ENCODE measurements around the gene ATP8B2.
A peak's percentile ranks its signal among the peaks of the same experiment; 100 is the strongest.
"Not testable (repeated sequence)": the region's sequence is repeated elsewhere in the genome, so short reads cannot be mapped to it uniquely, and the experiment has no call there.

Gene ATP8B2

DNA sequence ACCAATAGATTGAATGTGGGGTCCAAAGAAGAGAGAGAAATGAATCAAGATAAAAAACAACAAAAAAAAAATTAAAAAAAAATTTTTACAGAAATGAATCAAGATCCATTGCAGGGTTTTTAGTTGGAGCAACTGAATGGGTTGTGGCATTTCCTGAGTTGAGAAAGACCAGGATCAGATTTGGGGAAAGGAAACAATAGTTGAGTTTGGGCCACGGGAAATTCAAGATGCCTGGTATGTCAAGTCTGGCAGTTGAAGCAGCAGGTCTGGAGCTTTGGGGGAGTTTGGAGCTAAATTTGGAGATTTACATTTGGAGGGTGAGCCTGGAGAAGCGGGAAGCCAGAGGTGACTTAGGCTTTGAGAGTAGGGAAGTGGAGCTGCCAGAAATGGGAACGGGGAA, 22.6 kb downstream of the ATP8B2 start:
- DNase-seq (ENCODE audit: low read depth), result no peak

DNA sequence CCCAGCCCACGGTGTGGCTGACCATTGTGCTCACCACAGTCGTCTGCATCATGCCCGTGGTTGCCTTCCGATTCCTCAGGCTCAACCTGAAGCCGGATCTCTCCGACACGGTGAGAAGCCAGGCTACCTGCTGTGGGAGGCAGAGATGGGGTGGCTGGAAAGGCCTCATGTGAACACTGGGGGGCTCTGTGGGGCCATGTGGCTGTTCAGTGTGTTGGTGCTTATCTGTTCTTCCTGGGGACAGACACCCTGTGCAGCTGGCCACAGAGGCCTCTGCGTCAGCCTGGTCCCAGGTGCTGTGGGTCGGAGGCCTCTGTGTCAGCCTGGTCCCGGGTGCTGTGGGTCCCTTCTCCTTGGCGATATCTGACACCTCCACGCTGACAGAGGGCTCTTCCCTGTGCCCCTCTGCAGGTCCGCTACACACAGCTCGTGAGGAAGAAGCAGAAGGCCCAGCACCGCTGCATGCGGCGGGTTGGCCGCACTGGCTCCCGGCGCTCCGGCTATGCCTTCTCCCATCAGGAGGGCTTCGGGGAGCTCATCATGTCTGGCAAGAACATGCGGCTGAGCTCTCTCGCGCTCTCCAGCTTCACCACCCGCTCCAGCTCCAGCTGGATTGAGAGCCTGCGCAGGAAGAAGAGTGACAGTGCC, 23.2 kb downstream of the ATP8B2 start:
- DNase-seq (ENCODE audit: low read depth), result no peak

DNA sequence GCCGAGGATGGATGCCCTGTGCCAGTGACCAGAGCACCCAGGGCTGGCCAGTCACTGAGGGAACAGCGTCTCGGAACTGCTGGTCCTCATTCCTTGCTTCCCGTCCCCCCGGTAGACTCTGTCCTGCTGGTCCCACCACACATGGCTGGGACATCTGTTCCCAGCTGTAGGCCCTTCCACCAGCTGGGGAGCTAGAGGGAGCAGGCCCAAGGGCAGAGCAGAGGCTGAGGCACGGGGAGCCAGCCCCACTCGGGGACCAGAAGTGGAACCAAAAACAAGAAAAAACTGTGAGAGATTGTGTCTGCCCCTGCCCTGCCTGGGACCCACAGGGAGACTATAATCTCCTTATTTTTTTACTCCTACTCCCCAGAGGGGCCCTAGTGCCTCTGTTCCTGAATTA, 23.8 kb downstream of the ATP8B2 start:
- no peak for DNase-seq (ENCODE audit: low read depth)

DNA sequence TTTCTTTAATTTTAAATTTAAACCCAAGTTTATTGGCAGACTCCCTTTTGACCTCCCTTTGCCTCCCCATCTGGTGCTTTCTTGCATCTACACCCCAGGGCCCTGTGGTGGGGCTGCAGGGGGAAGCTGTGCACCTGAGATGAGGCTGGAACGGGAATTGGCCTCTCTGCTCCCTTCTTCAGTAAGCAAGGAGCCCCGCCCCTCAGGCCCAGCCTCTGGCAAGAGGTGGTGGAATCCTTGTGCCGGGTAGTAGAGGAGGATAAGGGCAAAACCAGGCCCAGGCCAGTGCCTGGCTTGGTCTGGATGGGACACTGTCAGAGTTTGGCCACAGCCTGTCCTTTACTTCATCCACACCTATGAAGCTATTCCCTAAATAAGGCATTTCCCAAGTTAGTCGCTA, 25.1 kb downstream of the ATP8B2 start:
- DNase-seq (ENCODE audit: low read depth), result no peak

DNA sequence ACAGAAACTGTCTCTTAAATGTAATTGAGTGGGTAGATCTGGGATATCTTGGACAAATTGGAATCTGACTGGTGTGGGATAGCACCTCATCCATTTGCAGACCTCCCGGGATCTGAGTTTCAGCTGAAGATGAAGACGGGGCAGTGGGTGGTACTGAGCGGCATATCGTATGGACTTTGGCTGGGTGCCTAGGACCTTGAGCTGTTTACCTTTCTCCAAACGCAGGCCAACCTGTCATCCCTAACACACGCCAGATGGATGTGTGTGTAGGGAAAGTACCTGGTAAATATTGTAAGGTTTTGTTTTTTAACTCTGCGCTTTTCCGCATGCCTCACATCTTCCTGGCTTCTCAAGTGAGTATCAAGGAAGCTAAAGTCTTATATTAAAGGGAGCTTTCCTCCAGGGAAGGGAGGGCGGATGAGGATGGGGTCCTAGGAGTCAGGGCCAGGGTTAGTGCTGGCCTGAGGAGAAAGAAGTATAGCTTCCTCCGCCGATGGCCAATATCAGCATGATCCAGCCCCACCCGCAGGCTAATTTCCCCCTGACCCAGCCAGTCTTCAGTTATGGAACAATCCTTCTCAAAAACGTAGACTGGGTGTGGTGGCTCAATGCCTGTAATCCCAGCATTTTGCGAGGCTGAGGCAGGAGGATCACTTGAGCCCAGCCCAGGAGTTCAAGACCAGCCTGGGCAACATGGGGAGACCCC, 26.2 kb downstream of the ATP8B2 start:
- no peak for DNase-seq (ENCODE audit: low read depth)

DNA sequence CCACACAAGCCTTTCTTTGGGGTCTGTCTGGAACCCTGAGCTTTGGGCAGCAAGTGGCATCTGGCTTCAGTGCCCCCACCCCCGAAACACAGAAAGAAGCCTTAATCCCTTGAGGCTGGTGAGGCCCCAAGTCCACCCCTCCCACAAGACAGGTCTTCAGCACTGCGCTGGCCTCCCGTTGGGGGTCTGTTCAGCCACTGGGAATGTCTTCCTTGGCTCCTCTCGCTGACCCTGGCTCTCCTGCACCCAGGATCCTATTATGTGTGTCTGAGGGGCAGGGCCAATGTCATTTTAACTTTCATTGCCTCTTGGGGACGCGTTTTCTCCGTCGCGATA, 26.9 kb downstream of the ATP8B2 start:
- DNase-seq (ENCODE audit: low read depth), result no peak

DNA sequence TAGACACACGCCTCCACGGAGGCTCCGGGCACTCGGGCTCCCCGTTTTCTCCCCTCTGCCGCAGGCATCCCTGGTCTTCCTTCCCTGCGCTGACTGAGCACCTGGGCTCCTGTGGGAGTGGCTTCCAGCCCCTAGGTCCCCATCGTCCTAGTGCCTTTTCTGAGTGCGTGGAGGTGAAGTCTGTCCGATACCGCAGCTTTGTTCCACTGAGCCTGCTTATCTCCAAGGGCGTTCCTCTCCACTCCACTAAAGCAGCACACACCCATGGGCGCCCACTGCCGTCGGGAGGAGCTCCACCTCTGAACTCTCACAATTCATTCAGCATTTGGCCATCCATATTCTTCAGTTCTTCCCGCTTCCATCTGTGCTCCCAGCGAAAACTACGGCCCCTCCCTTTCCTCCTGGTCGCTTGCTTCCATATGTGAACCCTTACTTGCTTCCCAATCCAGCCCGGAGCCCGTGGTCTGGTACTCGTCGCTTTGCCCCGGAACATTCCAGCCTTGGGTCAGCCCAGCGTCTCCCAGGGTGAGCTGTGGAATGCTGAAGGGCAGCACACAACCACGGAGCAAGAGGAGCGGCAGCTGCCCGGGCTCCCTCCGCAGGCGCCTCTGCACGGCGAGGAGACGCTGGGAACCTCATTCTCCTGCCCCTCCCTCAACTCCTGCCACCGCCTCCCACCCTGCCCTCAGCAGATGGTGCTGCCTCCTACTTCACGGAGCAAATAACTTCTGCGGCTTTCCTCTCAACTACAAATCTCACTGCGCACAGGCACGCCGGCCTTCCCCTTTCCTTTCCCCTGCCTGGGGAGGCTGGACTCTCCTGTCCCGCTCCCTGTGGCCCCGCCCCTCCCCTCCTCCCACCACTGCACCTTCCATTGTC, 27.5 kb downstream of the ATP8B2 start:
- peak; percentile 43 for DNase-seq (ENCODE audit: low read depth)

DNA sequence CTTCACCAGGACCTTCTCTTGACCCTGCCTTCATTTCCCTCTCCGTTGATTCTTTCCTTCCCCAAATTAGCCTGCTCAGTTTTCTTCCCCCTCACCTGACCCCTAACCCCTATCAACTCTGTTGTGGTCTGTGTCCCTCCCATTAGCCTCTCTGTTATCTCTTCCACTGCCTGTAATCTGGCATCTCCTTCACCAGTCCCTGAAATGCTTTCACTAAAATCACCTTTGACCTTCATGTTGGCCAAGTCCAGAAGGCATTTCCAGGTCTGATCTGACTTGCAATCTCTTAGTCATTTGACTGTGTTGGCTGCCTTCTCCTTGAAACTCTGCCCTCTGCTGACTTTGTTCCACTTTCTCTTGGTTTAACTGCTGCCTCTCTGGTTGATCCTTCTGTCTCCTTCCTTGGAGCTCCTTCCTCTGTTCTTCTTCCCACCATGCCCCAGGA, 28.2 kb downstream of the ATP8B2 start:
- DNase-seq (ENCODE audit: low read depth), result peak; percentile 79

DNA sequence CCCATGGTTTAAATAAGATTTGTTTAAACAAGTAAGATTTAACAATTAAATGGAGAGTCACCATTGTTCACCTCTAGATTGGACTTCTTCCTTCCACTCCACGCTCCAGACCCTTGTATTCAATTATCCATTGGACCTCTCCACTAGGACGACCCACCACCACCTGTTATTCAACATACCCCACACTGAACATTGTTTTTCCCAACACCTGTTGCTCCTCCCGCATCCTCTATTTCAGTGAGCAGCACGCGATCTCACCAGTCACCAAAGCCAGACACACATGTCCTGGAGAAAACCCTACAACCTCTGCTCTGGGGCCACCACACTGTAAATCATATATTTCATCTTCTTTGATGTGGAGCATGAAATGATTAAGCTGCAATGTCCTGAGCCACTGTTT, 28.6 kb downstream of the ATP8B2 start:
- DNase-seq (ENCODE audit: low read depth), result no peak

DNA sequence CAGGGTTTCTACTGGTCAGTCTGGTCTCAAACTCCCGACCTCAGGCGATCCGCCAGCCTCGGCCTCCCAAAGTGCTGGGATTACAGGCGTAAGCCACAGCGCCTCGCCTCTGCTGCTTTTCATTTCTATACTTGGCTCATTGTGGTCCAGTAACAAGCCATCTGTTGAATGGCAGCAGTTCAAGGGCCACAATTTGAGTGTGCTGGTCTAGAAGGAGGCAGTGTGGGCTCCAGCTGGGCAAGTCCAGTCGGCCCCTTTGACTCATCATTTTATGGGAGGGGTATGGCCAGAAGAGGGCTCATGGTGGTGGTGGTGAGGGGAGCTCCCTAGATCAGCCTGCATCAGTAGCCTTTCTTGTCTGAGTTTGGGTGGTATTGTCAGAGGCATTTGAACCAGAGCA, 33.2 kb downstream of the ATP8B2 start:
- no peak for DNase-seq (ENCODE audit: low read depth)

DNA sequence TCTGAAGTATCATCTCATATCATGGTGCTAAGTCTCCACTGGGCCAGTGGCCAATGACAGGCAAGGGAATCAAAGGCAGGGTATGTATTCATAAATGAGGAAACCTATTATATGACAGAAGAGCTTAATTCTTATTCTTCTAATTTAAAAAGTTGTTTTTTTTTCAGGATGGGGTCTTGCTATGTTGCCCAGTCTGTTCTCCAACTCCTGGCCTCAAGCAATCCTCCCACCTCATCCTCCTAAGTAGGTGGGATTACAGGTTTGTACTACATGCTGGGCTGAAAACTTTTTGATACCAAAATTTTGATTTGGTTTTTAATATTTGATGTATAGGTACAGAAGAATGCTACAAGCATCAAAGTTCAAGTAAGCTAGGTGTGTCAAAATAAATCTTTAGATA, 35.0 kb downstream of the ATP8B2 start:
- DNase-seq (ENCODE audit: low read depth), result no peak

DNA sequence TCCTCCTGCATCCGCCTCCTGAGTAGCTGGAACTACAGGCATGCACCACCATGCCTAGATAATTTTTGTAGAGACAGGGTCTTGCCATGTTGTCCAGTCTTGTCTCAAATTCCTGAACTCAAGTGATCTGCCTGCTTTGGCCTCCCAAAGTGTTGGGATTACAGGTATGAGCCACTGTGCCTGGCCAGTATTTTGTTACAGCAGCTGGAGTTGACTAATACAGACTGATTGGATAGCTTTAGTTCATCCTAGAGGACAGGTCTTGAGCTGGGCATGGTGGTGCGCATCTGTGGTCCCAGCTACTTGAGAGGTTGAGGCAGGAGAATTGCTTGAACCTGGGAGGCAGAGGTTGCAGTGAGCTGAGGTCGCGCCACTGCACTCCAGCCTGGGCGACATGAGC, 35.6 kb downstream of the ATP8B2 start:
- not testable (repeated sequence) for DNase-seq (ENCODE audit: low read depth)

DNA sequence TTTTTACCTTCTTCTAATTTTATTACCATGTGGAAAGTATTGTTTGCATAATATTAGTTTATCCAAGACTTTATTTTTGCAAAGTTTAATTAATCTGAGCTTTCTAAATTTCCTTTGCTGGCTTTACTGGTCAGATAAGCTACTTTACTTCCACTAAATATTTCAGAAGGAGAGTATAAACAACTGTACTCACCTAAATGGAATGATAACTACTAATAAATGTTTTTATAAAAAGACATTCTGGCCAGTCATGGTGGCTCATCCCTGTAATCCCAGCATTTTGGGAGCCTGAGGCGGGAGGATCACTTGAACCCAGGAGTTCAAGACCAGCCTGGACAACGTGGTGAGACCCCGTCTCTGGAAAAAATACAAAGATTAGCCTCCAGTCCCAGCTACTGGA, 36.0 kb downstream of the ATP8B2 start:
- no peak for DNase-seq (ENCODE audit: low read depth)

DNA sequence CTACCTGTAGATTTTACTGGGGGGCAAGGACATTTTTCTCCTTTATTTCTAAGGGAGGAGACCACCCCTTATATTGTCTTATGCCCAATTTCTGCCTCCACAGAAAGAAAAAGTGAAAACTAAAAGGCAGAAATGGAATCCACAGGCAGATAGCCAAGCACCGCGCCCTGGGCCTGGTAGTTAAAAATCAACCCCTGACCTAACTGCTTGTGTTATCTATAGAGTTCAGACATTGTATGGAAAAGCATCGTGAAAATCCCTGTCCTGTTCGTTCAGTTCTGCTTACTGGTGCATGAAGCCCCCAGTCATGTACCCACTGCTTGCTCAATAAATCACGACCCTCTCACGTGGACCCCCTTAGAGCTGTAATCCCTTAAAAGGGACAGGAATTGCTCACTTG, 46.1 kb downstream of the ATP8B2 start:
- DNase-seq (ENCODE audit: low read depth), result no peak

DNA sequence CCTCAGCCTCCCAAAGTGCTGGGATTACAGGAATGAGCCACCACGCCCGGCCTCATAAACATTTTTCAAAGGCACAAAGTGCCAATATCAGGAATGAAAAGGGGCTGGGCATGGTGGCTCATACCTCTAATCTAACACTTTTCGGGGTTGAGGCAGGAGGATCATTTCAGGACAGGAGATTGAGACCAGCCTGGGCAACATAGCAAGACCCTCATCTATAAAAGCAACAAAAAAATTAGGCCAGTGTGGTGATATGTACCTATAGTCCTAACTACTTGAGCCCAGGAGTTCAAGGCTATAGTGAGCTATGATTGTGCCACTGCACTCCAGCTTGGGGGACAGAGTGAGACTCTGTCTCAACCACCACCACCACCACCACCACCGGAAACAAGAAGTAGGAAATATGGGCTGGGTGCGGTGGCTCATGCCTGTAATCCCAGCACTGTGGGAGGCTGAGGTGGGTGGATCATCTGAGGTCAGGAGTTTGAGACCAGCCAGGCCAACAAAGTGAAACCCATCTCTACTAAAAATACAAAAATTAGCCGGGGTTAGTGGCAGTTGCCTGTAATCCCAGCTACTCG, 48.5 kb downstream of the ATP8B2 start:
- not testable (repeated sequence) for DNase-seq (ENCODE audit: low read depth)

DNA sequence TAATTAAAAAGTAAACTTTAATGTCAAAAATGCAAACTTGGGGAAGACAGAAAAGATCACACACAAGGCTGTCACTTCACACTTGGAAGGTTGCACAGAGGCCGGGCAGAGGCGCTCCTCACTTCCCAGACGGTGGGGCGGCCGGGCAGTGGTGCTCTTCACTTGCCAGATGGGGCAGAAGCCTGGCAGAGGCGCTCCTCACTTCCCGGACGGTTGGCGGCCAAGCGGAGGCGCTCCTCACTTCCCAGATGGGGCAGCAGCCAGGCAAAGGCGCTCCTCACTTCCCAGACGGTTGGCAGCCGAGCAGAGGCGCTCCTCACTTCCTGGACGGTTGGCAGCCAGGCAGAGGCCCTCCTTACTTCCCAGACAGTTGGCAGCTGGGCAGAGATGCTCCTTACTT, 54.0 kb downstream of the ATP8B2 start:
- DNase-seq (ENCODE audit: low read depth), result no peak

DNA sequence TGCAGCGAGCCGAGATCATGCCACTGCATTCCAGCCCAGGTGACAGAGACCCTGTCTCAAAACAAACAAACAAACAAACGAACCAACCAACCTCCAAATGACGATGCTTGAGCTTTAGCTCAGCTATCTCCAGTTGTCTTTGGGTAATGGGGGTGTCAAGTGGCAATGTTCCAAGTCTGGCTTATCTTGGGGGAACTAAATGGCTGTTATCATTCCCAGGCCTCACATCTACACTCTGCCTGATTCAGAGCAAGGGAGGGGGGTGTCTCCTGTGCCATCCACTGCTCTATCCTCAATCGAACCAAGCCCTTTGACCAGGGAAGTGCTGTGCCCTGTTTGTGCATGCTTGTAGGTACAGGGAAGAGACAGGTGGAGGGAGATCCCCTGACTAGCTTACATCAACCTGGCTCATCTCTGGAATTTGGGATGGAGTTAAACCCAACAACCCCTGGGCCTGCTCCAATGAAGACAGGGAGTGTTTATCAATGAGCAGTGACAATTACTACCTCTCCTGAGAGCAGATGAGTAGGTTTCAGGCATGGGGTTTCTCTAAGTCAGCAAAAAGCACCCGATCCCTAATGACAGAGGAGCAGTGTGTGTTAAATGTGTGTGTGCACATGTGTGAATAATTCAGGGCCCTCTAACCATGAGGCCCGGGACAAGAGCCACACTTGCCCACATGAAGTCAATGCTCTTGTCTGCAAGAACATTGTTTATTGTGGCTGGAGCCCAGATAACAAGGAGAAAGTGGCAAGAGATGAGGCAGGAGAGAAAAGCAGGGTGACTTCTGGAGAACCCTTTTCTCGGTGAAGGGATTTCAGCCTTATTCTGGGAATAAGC, 59.5 kb downstream of the ATP8B2 start:
- no peak for DNase-seq (ENCODE audit: low read depth)

DNA sequence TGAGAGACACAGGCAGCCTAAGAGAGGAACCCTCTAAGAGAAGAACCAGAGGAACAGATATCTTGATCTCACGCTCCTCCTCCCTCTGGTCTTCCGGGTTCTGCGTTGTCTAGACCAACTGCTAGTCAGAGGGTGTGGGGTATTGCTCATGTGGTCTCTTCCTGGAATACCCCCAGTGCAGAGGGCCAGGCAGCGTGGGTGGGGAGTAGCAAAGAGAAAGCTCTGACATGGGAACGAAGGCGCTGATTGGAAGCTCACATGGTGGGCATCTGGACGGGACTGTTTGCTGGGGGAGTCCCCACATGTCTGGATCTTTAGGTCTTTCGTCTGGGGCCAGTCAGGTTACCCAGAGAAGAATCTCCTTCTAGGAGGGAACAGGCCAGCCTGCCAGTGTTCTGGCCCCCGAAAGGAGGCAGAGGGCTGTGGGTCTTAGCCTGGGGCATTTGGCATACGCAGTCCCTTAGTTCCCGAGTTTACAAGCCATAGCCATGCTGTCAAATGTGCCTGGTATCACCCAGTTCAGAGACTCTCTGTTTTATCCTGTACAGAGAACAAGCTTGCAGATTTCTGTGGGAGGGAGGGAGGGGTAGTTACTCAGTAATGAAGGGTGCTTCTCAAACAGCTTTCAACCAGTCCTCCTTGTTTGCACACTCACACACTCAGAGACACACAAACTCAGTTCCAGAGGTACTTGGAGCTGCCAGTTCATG, 61.5 kb downstream of the ATP8B2 start:
- no peak for DNase-seq (ENCODE audit: low read depth)

DNA sequence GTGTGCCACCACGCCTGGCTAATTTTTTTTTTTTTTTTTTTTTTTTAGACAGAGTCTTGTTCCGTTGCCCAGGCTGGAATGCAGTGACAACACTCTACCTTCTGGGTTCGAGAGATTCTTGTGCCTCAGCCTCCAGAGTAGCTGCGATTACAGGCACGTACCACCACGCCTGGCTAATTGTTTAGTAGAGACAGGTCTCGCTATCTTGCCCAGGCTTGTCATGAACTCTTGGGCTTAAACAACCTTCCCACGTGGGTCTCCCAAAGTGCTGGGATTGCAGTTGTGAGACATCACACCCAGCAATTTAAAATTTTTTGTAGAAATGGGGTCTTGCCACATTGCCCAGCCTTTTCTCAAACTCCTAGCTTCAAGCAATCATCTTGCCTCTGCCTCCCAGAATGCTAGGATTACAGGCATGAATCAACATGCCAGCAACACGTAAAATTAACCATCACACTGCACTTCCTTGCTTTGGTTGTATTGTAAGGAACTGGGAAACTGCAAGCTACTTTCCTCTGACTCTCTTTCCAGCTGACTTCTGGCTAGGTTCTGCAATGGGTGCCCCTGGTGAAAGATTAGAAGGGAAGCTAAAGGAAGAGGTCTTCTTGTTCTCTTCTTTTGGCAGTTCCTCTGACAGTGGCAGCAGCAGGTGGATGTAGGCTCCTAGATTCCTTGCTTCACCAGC, 65.9 kb downstream of the ATP8B2 start:
- DNase-seq (ENCODE audit: low read depth), result peak; percentile 20

DNA sequence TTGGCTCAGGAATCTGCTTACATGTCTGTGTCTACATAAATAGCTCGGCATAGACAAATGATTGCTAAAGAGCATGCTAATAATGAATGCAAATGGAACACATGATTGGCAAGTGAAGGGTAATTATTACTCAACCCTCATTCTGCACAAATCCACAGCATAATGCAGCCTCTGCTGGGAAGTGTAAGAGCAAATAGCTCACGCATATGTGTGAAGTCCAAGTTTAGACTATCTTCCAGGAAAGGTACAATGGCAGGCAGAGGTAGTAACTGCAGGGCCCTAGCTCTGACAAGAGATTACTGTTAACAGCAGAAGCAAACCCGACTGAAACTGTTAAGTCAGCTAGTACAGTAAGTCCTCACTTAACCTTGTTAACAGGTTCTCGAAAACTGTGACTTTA, 72.8 kb downstream of the ATP8B2 start:
- no peak for DNase-seq (ENCODE audit: low read depth)

DNA sequence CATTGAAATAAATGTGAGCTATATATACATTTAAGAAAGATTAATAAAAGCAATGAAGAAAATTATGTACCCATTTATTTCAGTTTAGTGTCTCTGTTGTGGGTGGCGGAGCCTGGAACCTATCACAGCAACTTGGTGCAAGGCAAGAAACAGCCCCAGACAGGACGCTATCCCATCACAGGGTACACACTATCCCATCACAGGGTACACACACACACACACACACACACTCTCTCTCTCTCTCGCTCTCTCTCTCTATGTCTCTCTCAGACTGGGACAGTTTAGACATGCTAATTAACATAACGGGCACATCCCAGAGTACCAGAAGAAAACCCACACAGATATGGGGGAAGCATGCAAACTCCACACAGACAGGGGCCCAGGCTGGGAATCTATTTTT, 73.4 kb downstream of the ATP8B2 start:
- DNase-seq (ENCODE audit: low read depth), result no peak
